ENCODE data around the gene DDAH1.
"Not testable (repeated sequence)": the region's sequence is repeated elsewhere in the genome, so short reads cannot be mapped to it uniquely, and the experiment has no call there.

The DDAH1 gene

DNA sequence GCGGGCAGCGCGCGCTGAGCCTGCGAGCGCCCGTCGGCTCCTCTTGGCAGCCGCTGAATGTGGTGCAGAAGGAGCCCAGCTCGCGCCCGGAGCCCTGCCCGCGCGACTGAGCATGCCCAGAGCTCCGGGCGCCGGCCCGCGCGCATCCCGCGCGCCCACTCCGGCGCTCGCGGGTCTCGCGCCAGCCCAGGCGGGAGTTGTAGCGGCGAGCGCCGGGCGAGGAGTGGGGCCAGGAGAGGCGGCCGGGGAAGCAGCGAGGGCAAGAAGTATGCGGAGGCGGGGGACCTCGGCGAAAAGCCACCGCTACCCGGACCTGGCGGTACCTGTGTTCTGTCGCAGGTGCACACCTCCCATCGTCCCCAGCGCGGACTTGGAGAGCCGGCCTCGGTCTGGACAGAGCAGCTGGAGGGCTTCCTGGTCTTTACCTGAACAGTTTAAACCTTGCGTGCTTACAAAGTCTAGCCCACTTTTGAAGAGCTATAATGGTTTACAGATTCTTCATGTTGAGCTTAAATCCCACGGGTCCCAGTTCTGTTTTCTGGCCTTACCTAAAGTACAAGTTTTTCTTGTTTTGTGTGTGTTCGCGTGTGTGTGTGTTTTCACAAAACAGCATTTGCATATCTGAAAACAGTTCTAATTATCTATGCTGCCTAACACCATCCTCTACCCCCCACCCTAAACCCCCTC, at the start of gene DDAH1:
Gene DDAH1 (minus strand): TSS at position 61 of the 687 bp plus-strand sequence. CDS start 114 bp downstream, outside the sequence.
- peak; percentile 55 for DNase-seq

DNA sequence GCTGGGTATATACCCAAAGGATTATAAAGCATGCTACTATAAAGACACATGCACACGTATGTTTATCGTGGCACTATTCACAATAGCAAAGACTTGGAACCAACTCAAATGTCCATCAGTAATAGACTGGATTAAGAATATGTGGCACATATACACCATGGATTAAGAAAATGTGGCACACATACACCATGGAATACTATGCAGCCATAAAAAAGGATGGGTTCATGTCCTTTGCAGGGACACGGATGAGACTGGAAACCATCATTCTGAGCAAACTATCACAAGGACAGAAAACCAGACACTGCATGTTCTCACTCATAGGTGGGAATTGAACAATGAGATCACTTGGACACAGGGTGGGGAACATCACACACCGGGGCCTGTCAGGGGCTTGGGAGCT, 49.0 kb upstream of the DDAH1 start:
- DNase-seq: not testable (repeated sequence)

DNA sequence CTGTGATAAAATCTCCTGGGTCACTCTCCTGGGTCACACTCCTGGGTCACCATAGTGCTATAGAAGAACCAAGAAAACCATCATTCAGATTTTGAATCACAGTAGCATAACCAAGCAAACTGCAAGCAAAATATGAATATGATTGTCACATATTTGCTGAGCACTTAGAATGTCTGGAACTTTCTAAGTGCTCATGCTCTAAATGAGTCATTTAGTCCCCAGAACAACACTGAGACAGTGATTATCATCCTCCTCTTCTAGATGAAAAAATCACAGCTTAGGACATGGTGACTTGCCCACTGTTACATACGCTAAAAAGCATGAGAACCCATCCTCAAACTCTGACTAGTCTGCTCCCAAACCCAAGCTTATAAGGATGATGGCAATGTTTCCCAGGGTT, 39.5 kb upstream of the DDAH1 start:
- no peak for DNase-seq

DNA sequence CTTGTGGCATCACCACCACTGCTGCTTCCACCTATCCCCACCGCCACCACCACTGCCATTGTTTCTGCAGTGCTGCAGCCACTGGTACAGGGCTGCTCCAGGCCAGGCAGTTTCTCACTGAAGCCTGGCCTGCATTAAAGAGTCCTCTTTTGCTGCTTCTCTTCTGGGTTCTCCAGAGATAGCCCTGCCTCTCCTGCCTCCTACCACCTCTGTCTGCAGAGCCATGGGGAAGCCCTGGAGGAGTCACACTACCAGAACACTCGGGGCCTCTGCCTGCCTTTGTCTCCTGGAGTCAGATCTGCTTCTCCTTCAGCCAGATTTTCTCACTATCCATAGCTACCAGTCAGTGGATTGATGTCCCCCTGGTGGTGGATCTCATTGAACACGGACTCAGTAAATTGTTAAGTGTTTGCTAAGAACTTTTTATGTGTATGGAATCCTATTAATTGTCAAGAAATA, 37.7 kb upstream of the DDAH1 start:
- DNase-seq: no peak

DNA sequence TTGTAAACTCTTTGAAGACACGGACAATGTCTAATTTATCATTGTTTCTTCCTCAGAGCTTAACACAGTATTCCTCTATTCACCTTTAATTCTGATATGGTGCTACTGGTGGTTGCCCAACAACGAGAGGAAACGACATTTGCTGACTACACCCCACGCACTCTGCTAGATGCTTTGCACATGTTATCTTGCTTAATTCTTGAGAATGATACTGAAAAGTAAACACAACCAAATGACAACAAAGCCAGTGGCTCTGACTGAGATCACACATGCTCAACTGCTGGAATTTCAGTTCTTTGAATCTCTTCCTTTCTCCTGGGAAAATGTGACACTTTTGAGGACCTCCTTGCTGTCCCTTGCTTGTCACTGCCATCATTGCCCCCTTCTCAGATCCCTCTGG, 37.2 kb upstream of the DDAH1 start:
- DNase-seq: no peak

DNA sequence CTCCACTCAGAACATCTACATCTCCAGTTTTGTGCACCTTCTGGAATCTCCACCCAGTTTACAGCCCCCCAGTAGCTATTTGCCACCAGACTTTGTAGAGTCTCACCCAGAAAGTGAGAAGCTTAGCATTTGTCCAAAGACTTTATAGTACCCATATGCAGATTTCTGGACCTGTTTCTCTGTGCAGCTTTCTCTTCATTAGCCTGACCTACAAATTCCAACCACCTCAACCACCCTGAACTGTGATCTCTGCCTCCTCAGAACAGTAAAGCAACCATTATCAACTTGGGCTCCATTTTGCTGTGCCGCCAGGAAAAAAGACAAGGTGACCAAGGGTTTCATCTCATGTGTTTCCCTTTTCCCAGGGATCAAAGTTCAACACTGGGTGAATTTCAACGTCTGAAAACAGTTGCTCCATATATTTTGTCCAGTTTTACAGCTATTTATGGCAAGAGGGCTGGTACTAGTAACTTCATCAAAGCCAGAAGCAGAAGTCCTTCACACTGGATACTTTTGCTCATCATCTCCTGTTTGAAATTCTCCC, 36.5 kb upstream of the DDAH1 start:
- no peak for DNase-seq

DNA sequence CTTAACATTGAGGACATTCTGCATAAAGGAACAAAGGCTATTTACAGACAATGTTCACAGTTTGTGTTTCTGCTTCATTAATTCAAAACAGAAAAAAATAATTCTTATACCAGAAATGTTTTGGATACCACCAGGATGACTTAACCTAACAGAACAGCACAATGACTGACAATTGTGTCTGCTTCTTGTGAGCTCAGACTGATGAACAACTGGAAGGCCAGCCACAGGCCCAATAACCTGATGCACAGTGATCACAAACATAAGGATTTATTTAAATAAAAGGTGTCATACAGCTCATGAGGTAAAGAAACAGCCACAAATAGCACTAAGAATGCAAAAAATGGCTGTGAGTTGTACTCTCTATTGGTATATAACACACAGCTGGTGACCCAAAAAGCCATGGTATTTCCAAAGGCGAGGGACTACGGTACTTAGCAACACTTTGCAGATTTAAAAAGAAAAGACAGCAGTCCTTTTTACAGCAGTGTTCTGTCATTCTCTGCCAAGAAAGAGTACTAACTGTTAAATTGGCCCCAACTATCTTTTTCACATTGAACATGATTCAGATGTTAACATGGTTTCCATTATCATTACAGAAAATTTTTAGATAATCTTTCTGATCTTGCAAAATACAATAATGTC, 32.1 kb upstream of the DDAH1 start:
- DNase-seq: no peak

DNA sequence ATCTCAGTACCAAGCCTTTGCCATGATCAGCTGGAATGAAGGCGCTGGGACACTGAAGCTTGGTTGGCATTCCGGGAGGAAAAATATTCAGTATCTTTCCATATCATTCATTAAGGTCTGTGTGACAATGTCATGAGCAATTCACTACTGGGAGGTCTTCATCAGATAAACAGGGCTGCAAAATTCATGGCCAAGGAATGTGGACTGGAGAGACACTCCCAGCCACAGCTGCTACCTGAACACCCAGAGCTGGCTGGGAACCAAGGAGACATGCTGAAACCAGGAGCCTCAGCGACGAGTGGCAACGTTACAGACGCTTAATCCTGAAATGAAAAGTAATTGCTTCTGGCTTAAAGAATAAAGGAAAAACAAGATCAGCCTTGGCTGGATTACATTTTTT, 30.6 kb upstream of the DDAH1 start:
- no peak for DNase-seq

DNA sequence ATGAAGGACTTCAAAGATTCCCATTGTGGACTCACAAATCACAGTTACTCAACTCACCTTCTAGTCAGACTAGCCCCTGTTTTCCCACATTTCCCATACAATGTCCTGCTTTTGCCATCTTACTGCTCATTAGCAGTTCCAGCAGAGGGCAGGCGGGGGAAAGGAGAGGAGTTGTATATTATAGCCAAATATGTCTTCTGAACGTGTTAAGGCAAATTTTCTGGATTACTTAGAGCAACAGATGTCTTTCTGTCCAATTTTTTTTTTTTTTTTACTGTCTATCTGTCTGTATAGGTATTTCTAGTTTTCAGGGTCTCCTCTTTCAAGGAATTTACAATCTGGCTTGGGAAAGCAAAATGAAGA, 29.9 kb upstream of the DDAH1 start:
- no peak for DNase-seq

DNA sequence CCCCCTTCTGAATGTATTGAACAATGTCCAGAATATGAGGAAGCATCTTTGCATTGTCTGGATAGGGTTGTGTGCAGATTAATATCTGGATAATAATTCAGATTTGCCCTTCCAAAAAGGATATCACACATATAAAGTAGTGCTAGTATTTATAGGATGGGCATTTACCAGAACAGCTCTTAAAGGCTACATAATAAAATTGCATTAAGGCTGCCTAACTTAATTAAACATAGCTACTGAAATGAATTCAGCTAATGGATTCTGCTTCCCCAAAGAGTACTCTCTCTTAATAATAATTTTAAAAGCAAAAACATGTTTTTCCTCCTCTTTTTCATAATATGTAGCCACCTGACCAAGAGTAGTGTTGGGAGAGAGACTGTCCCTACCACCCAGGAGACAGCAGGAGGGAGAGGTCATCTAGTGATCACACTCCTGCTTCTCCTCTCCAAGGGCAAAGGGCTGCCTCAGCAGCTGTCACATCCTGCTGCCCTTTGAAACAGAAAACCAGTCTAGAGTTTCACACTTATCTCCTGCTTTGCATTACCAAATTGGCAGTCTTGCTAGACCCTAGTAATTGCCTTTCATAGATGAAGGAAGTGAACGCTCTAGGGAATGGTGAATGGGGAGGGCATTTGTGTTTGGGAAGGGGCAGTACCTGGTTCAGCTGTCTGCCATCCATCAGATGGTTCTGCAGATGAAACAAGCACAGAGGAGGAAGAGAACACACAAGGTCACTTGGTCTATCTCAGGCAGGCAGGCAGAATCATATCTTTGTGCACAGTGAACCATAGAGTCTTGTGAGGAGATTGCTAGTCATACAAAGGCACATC, 29.3 kb upstream of the DDAH1 start:
- no peak for DNase-seq

DNA sequence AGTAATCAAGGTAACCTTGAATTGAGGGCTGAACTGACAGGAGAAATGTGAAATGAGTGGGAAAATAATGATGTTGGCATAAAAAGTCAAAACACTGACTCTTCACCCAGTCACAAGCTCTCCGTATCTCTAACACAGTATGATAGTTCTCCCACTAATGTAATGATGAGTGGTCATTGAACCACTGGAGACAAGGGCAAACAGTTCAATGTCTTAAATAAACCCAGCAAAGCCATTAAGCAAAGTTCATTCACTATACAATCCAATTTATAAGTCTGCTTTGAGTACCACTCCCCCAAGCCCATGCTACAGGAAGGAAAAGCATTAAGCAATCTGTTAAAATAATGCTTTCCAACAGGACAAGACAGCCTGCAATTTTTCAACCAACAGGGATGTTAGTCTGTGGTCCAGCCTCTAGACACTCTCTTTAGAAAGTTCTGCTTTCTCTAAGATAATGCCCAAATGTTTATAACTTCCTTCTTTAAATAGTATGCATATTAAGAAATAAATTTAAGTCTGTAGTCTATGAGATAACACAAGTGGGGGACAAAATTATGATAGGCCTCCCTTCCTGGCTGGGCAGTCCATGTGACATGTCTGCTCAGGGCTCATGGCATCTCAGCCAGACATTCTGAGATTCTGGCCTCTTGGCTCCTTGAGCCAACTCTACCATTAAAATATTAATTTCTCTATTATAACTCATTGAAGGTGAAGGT, 25.5 kb upstream of the DDAH1 start:
- DNase-seq: no peak

DNA sequence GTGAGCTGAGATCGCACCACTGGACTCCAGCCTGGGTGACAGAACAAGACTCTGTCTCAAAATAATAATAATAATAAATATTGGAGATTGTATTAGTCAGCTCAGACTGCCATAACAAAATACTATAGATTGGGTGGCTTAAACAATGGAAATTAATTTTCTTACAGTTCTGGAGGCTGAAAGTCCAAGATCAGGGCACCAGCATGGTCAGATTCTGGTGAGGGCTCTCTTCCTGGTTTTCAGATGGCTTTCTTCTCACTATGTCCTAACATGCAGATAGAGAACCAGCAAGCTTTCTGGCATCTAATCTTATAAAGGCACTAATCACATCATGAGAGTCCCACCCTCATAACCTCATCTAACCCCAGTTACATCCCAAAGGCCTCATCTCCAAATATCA, 23.2 kb upstream of the DDAH1 start:
- no peak for DNase-seq

DNA sequence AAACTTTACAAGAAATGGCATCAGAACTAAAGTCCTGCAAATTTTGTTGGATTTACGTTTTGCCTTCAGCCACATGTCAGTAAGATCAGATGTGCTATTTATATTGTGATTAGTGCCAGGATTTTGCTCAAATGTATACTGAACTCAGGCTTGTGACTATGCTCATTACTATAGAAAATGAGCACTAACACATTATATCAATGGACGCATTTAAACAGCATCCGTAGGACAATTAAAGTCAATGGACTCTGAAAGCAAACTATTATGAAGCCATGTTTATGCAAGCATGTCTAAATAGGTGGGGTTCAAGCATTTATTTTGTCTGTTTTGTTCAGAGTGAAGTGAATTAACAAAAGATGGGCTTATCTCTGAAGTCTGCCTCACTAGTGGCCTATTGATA, 20.6 kb upstream of the DDAH1 start:
- no peak for DNase-seq

DNA sequence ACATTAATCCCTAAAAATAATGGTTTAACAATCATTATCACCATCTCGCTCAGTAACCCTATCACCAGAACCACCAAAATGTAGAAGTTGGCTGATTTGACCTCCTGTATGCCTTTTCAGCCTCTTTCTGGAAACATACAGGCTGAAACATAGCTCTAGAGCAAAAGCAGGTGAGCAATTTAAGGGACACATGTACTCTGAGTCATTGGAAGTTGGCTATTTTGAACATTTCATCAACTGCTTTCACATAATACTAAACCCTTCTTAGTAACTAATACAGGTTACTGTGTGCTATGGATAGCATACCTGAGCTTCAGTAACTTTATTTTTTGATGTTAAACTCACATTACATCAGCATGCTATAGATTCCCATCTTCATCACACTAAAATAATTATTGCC, 19.8 kb upstream of the DDAH1 start:
- DNase-seq: no peak

DNA sequence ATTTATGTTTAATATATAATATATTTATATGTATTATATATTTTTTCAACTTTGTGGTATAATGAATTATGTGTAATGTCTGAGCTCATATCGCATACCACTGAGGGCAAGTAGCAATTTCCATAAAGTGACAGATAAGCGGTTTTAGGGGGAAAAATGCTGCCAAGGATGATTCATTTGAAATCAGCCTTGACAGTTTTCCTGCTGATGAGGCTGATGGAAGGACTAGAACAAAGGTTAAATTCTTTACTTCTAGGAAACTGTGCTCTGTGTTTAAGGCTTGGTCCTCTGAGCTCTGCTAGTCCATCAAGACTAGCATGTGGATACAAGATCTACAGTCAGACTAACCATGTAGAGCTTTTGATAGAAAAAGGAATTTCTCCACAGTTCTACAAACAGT, 19.3 kb upstream of the DDAH1 start:
- no peak for DNase-seq

DNA sequence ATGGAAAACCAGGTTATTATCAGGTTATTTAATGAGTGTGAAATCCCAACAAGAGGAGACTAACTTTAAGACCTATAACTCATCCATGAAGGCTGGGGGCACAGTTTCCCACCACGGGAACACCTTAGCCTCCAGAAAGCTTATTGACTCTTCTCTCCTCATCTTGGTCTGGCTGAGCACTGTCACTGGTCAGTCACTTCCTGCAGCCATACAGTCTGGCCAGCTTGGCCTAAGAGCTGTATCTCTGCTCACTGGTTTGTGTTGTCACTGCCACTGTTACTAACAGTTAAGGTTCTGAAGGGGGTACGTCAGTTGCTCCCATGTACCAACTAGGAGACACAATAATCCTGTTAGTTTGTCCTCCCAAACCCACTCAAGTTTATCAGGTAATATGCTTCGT, 16.7 kb upstream of the DDAH1 start:
- DNase-seq: no peak

DNA sequence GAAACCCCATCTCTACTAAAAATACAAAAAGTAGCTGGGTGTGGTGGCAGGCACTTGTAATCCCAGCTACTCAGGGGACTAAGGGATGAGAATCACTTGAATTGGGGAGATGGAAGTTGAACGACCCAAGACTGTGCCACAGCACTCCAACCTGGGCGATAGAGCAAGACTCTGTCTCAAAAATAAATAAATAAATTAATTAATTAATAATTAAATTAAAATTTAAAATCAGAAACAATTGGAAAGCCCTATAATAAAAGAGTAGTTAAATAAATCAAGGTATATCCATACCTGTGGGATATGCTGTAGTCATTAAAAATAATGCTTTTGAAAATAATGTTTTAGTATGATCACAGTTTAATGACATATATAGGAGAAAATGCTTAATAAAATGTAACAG, 15.6 kb upstream of the DDAH1 start:
- DNase-seq: no peak

DNA sequence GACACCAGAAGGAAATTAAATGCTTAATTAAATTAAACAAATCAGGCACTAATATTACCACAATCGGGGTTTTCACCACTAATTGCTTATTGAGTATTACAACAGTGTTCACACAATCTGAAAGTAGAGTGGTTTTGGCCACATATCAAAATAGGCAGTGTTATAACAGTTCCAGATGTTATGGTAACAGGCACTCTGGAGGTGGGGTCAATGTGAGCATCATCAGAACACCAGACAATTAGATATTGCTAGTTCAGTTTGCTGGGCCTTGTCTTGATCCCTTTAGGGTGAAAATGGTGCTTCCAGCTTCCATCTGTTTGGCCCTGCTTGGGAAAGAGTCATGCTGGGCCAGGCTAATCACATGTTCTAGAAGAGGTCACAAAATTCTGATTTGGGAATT, 14.5 kb upstream of the DDAH1 start:
- no peak for DNase-seq

DNA sequence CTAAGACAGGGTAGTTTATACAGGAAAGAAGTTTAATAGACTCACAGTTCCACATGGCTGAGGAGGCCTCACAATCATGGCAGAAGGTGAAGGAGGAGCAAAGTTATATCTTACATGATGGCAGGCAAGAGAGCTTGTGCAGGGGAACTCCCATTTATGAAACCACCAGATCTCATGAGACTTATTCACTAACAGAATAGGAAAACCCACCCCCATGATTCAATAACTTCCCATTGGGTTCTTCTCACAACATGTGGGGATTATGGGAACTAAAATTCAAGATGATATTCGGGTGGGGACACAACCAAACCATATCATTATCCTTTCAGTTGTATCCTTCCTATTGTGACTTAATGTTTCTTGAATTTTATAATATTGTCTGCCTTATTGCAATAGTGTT, 13.4 kb upstream of the DDAH1 start:
- no peak for DNase-seq

DNA sequence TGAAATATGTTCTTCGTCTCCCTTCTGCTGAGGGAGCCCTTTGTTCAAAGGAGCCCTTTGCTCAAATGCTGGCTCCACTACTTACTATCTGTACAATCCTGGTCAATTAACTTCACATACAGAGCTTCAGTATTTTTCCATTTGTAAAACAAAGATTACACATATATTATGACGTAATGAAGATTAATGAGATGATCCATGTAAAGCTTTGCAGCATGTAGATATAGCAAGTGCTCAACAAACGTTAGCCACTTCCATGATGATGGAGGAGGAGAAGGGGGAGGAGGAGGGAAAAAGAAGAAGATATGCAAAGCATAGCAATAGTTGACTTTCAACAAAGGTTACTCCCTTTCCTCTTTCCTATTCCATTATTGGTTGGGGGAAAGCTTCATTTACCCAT, 10.1 kb upstream of the DDAH1 start:
- no peak for DNase-seq

DNA sequence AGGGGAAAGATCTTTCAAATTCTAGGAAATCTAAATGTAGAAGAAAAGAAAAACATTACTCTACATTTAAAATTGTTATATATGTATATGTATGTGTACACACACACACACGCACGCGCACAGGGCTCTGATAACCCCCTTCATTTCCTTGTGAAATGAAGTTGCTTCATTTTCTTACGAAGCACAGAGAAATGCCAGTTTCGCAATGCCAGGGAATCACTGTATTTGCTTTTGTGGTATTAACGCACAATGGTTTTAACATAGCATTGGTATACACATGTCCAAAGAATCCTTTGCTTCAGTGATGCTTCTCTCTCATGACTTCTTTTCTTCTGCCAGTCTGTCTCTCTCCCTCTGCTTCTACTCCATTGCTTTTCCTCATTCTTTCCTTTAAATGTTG, 8.4 kb upstream of the DDAH1 start:
- DNase-seq: no peak

DNA sequence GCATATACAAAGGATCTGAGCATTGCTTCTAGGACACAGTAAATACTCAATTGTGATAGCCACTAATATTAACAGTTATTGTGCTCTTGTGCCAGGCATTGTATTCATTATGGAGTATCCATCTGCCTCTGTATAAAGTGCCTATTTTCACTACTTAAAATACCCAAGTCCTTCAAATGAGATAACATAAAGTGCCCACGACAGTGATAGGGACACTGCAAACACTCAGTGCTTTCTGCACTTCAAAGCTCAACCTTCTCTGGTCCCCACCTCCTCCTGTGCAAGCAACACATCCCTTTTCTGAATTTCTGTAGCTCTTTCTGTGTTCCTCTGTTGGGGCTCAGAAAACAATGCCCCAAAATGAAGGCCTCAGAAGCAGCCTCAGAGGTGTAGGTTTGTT, 6.6 kb upstream of the DDAH1 start:
- no peak for DNase-seq

DNA sequence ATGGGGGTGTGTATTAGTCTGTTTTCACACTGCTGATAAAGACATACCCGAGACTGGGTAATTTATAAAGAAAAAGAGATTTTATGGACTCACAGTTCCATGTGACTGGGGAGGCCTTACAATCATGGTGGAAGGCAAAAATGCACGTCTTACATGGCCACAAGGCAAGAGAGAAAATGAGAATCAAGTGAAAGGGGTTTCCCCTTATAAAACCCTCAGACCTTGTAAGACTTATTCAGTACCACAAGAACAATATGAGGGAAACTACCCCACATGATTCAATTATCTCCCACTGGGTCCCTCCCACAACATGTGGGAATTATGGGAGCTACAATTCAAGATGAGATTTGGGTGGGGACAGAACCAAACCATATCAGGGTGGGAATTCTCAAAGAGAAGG, 5.2 kb upstream of the DDAH1 start:
- not testable (repeated sequence) for DNase-seq
